Measurements from ENCODE around the gene LRRTM1.

- TF ChIP-seq POLR2A (IDR thresholded peaks at IDR 0.05; ENCODE audit: low read length) (no peak), SREBF2 (IDR thresholded peaks at IDR 0.05) (no peak), CTCF (IDR thresholded peaks at IDR 0.05) (no peak), MAX (IDR thresholded peaks at IDR 0.05) (no peak), JUN (IDR thresholded peaks at IDR 0.05) (no peak), RARB (CRISPR knock-in tag; IDR thresholded peaks at IDR 0.05) (no peak), PHF8 (IDR thresholded peaks at IDR 0.05; ENCODE audit: borderline replicate concordance, low read depth) (no peak)
Observed at GRCh38 chr2:80328159-80328571, 23.6 kb upstream of the LRRTM1 start.
